H1 (cell line): ENCODE data around the gene NLGN4X. TPM values are rescaled to one million over a fixed set of nuclear protein-coding genes. Genes with fewer than 3 reads are reported as not detected.

Experiments
- KDM1A ChIP-seq: fragments of 200-600, 300-600 bp; sonication (generic); IDR thresholded peaks from 2 replicates; pipeline ENCODE4 v1.7.1; 2016; ENCODE audit warnings: mild to moderate bottlenecking, low read length, borderline replicate concordance
- POU5F1 ChIP-seq: IDR thresholded peaks from 2 replicates; pipeline ENCODE4 v1.6.1; 2011; ENCODE audit warnings: low read depth, mild to moderate bottlenecking, low read length, moderate library complexity
- polyA plus RNA-seq, 7 experiments: library from polyadenylated mRNA; depleted of rRNA in 3 of 7; stranded (reverse) in 5 of 7; unstranded in 2 of 7; fragments of >200 nt in 5 of 7; fragments of 200-250 nt in 2 of 7; gene quantifications; 1 replicate in 5 of 7; 2 replicates in 1 of 7; 4 replicates in 1 of 7; pipeline versions ENCODE4 v1.2.1 to v1.2.3, GENCODE V29; 2011 to 2013; ENCODE audit warnings: missing spikeins in 2 of 7, mixed read lengths in 2 of 7
- total RNA-seq: library from RNA; stranded (reverse); fragmentation: NEBNext Ultra II Directional; extraction: Animal tissue kit (Norgen Biotek cat#: 25700); gene quantifications from 2 replicates; pipeline ENCODE4 v1.2.1, GENCODE V29; 2021

The NLGN4X gene
- total and polyA plus RNA-seq, 2 of the 8 experiments (the other 6 are each of a cell fraction or from before 2014, with no cell fraction given), result 104 to 124 TPM

GRCh38 chrX:6029014-6029413, 199.7 kb downstream of the NLGN4X start (continued):
- TF ChIP-seq POU5F1 (no peak), KDM1A (no peak)
- TF ChIP-seq, all 59 proteins: peak for 0
